SK-N-SH treated with all-trans-retinoic acid at 6 μM for 48 hours (cell line): ENCODE data around the gene DEAF1.

Source experiments
- ATAC-seq: fragments of 200-7000 bp; cut with Tn5 transposase; 3 replicates; pipeline ENCODE4 v1.9.1; 2020; ENCODE audit warnings: mild to moderate bottlenecking, moderate library complexity
- ARNTL ChIP-seq: fragments of 450-650 bp; formaldehyde crosslinking; IDR thresholded peaks from 2 replicates; pipeline ENCODE4 v1.5.0; 2020; ENCODE audit warnings: low read depth, mild to moderate bottlenecking, moderate library complexity, borderline replicate concordance
- BACH2 ChIP-seq: fragments of 250-450 bp; sonication (Bioruptor Pico); IDR thresholded peaks from 2 replicates; pipeline ENCODE4 v1.9.0; 2021; ENCODE audit warnings: mild to moderate bottlenecking, borderline replicate concordance
- CREB5 ChIP-seq: fragments of 250-450 bp; sonication (Bioruptor Pico); IDR thresholded peaks from 2 replicates; pipeline ENCODE4 v1.5.1; 2020; ENCODE audit warnings: low read depth, mild to moderate bottlenecking, moderate library complexity
- CSDC2 ChIP-seq: fragments of 250-450 bp; sonication (Bioruptor Pico); IDR thresholded peaks from 2 replicates; pipeline ENCODE4 v1.5.0; 2020; ENCODE audit warnings: mild to moderate bottlenecking, moderate library complexity
- ESRRG ChIP-seq: fragments of 250-450 bp; sonication (Bioruptor Pico); IDR thresholded peaks from 2 replicates; pipeline ENCODE4 v1.6.1; 2021; ENCODE audit warnings: mild to moderate bottlenecking
- GLIS3 ChIP-seq: fragments of 250-450 bp; sonication (Bioruptor Pico); IDR thresholded peaks from 2 replicates; pipeline ENCODE4 v1.5.0; 2020; ENCODE audit warnings: mild to moderate bottlenecking, moderate library complexity
- ISL1 ChIP-seq: fragments of 250-450 bp; sonication (Bioruptor Pico); IDR thresholded peaks from 2 replicates; pipeline ENCODE4 v2.1.2; 2022; ENCODE audit warnings: mild to moderate bottlenecking, moderate library complexity
- OSR1 ChIP-seq: fragments of 250-450 bp; sonication (Bioruptor Pico); IDR thresholded peaks from 2 replicates; pipeline ENCODE4 v1.8.0; 2022; ENCODE audit warnings: moderate library complexity, mild to moderate bottlenecking, inconsistent platforms
- PATZ1 ChIP-seq: fragments of 250-450 bp; sonication (Bioruptor Pico); IDR thresholded peaks from 2 replicates; pipeline ENCODE4 v1.8.0; 2020; ENCODE audit warnings: mild to moderate bottlenecking, moderate library complexity, borderline replicate concordance
- PPARA ChIP-seq: fragments of 250-450 bp; sonication (Bioruptor Pico); IDR thresholded peaks from 2 replicates; pipeline ENCODE4 v1.5.0; 2020; ENCODE audit warnings: mild to moderate bottlenecking, borderline replicate concordance
- RARB ChIP-seq: fragments of 250-450 bp; sonication (Bioruptor Pico); IDR thresholded peaks from 2 replicates; pipeline ENCODE4 v1.8.0; 2021; ENCODE audit warnings: mild to moderate bottlenecking, moderate library complexity
- SNAI2 ChIP-seq: fragments of 250-450 bp; sonication (Bioruptor Pico); IDR thresholded peaks from 2 replicates; pipeline ENCODE4 v1.5.0; 2020; ENCODE audit warnings: mild to moderate bottlenecking, moderate library complexity
- TCF4 ChIP-seq: fragments of 250-450 bp; sonication (Bioruptor Pico); IDR thresholded peaks from 2 replicates; pipeline ENCODE4 v1.8.0; 2021; ENCODE audit warnings: mild to moderate bottlenecking, moderate library complexity, borderline replicate concordance
- TOX ChIP-seq: fragments of 250-450 bp; sonication (Bioruptor Pico); IDR thresholded peaks from 2 replicates; pipeline ENCODE4 v1.8.0; 2021; ENCODE audit warnings: mild to moderate bottlenecking, moderate library complexity, borderline replicate concordance
- ZC3H10 ChIP-seq: fragments of 250-450 bp; sonication (Bioruptor Pico); IDR thresholded peaks from 2 replicates; pipeline ENCODE4 v1.5.1; 2021; ENCODE audit warnings: mild to moderate bottlenecking, moderate library complexity
- ZFP3 ChIP-seq: fragments of 250-450 bp; sonication (Bioruptor Pico); IDR thresholded peaks from 2 replicates; pipeline ENCODE4 v1.5.0; 2020; ENCODE audit warnings: mild to moderate bottlenecking, moderate library complexity
- ZNF565 ChIP-seq: fragments of 450-650 bp; formaldehyde crosslinking; conservative IDR thresholded peaks from 2 replicates; pipeline ENCODE4 v1.5.0; 2020; ENCODE audit warnings: low read depth, mild to moderate bottlenecking, moderate library complexity
- ZNF70 ChIP-seq: fragments of 450-650 bp; formaldehyde crosslinking; IDR thresholded peaks from 2 replicates; pipeline ENCODE4 v1.5.0; 2020; ENCODE audit warnings: mild to moderate bottlenecking, moderate library complexity
- ZNF8 ChIP-seq: fragments of 450-650 bp; formaldehyde crosslinking; IDR thresholded peaks from 2 replicates; pipeline ENCODE4 v1.5.0; 2020; ENCODE audit warnings: mild to moderate bottlenecking, moderate library complexity
- TF ChIP-seq, protein P1 (sequence below): fragments of 250-450 bp; sonication (Bioruptor Pico); IDR thresholded peaks from 2 replicates; pipeline ENCODE4 v1.8.0; 2021; ENCODE audit warnings: low read depth, mild to moderate bottlenecking, moderate library complexity, borderline replicate concordance

The DEAF1 gene

DNA sequence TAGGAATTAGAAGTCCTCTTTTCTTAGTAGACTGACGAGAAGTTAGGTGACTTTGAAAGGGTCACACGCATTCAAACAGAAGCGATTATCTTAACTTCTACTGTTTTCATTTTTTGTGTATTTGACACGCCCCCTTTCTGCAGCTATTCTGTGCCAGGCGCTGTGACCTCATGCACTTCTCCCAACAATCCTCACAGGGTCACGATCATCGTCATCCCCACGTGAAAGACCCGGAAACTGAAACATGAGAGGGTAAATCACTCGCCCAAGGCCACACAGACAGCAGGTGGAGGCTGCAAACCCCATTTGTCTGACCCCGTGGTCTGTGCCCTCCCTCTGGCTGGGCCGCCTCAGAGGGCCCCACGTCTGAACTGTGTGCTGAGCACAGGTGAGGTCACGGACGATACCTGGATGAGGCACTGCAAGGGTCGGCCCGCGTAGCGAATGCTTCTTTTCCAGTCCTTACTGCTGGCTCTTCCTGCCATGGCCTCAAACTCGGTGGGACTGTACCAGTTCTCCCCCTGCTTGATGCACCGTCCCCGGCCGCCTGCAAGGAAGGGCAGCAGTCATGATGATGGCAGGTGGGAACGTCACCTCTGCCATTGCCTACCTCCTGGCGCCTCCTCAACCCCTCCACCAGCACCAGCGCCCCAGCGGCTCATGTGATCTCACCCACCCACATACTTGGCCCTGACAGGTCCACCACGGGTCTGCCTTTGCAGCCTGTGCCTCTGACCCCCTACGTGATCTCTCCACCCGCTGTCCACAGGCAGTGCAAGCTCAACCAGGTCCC is 8.4 kb downstream of the DEAF1 start (continued):
- TF ChIP-seq CREB5 (CRISPR knock-in tag) (no peak), PPARA (no peak), ARNTL (no peak), ISL1 (CRISPR knock-in tag) (no peak), SNAI2 (no peak)

DNA sequence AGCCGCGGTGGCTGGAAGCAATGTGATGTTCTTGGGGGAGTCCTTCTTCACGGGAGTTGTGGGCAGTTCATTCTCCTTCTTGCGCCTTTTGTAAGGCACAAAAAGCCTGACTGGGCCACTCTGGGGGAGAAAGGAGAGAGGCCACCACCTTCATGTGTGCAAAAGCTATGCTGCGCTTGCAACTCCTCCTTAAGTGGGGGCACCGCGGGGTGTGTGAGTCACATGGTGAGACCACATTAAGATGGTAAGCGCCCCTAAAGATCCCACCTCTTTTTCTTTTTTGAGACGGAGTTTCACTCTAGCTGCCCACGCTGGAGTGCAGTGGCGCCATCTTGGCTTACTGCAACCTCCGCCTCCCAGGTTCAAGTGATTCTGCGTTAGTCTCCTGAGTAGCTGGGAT is 14.1 kb downstream of the DEAF1 start:
- no peak for ATAC-seq
- TF ChIP-seq ARNTL (no peak), GLIS3 (CRISPR knock-in tag) (no peak), CREB5 (CRISPR knock-in tag) (no peak), CSDC2 (CRISPR knock-in tag) (no peak), ZFP3 (CRISPR knock-in tag) (no peak), BACH2 (CRISPR knock-in tag) (no peak), ZNF8 (CRISPR knock-in tag) (no peak), SNAI2 (no peak), PATZ1 (no peak), OSR1 (CRISPR knock-in tag) (no peak), ISL1 (CRISPR knock-in tag) (no peak), ZNF70 (no peak), ESRRG (CRISPR knock-in tag) (no peak), ZNF565 (no peak), PPARA (no peak), TCF4 (CRISPR knock-in tag) (no peak), RARB (no peak)
- TF ChIP-seq, protein P1, sequence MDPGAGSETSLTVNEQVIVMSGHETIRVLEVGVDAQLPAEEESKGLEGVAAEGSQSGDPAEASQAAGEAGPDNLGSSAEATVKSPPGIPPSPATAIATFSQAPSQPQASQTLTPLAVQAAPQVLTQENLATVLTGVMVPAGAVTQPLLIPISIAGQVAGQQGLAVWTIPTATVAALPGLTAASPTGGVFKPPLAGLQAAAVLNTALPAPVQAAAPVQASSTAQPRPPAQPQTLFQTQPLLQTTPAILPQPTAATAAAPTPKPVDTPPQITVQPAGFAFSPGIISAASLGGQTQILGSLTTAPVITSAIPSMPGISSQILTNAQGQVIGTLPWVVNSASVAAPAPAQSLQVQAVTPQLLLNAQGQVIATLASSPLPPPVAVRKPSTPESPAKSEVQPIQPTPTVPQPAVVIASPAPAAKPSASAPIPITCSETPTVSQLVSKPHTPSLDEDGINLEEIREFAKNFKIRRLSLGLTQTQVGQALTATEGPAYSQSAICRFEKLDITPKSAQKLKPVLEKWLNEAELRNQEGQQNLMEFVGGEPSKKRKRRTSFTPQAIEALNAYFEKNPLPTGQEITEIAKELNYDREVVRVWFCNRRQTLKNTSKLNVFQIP: no peak

DNA sequence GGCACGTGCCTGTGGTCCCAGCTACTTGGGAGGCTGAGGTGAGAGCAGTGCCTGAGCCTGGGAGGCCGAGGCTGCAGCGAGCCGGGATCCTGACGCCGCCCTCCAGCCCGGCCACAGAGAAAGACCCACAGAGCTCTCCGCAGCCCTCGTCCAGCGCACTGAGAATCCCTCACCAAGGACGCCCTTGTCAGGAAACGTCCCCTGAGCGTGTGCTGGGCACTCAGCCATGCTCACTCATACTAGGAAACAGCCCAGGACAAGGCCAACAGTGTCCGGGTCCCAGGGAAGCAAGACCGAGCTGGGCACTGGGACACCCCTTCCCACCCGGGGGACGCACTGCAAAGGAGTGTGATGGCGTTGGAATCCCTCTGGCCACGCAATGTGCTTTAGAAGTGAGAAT is 14.5 kb downstream of the DEAF1 start:
- ATAC-seq: no peak
- TF ChIP-seq SNAI2 (no peak), ARNTL (no peak), OSR1 (CRISPR knock-in tag) (no peak), ISL1 (CRISPR knock-in tag) (no peak), ESRRG (CRISPR knock-in tag) (no peak), ZNF565 (no peak), PPARA (no peak), ZC3H10 (CRISPR knock-in tag) (no peak), CREB5 (CRISPR knock-in tag) (no peak), TOX (no peak)
- TF ChIP-seq, protein P1: no peak
- TF ChIP-seq, all 23 proteins: peak for 0
